ENCODE measurements around the gene LCN10. TPM values are rescaled to one million over a fixed set of nuclear protein-coding genes. Genes with fewer than 3 reads are reported as not detected.

Gene LCN10
- total and polyA plus RNA-seq, 2 of the 13 experiments (the other 11 are each of a cell fraction or from before 2014, with no cell fraction given) = 0.53 to 0.61 TPM

- TF ChIP-seq SRSF4 (IDR thresholded peaks at IDR 0.05; ENCODE audit: low read depth, low read length, poor library complexity, severe bottlenecking) (no peak), EED (CRISPR knock-in tag; IDR thresholded peaks at IDR 0.05) (peak; percentile 73; the same call in 1 of the 2 replicates), BRD4 (CRISPR knock-in tag; IDR thresholded peaks at IDR 0.05) (no peak; the same call in 1 of the 2 replicates), ZSCAN30 (CRISPR knock-in tag; IDR thresholded peaks at IDR 0.05) (no peak; the same call in 1 of the 2 replicates), HNRNPUL1 (IDR thresholded peaks at IDR 0.05; ENCODE audit: low read depth, low read length) (peak; percentile 72; the same call in 1 of the 2 replicates), FIP1L1 (IDR thresholded peaks at IDR 0.05; ENCODE audit: borderline replicate concordance, insufficient read depth, low read depth, low read length) (no peak), ZNF264 (CRISPR knock-in tag; IDR thresholded peaks at IDR 0.05) (peak; percentile 29; the same call in 1 of the 2 replicates), ZNF83 (CRISPR knock-in tag; IDR thresholded peaks at IDR 0.05; ENCODE audit: borderline replicate concordance) (peak; percentile 80; the same call in 1 of the 2 replicates), GZF1 (CRISPR knock-in tag; IDR thresholded peaks at IDR 0.05) (no peak), KLF12 (CRISPR knock-in tag; IDR thresholded peaks at IDR 0.05; ENCODE audit: borderline replicate concordance) (peak; percentile 100), PITX1 (CRISPR knock-in tag; IDR thresholded peaks at IDR 0.05) (peak; percentile 26), FOXO1 (CRISPR knock-in tag; IDR thresholded peaks at IDR 0.05) (peak; percentile 51), ZNF124 (CRISPR knock-in tag; IDR thresholded peaks at IDR 0.05) (no peak; the same call in 1 of the 2 replicates), PAX8 (CRISPR knock-in tag; IDR thresholded peaks at IDR 0.05; ENCODE audit: borderline replicate concordance) (0 out of 2 replicates have a peak, but pooled peaks have one; percentile 23), YY1 (IDR thresholded peaks at IDR 0.05; ENCODE audit: insufficient read depth, insufficient replicate concordance, low read depth, low read length) (peak; percentile 89), FOSL1 (CRISPR knock-in tag; IDR thresholded peaks at IDR 0.05; ENCODE audit: borderline replicate concordance) (0 out of 2 replicates have a peak, but pooled peaks have one; percentile 33), NFKB2 (CRISPR knock-in tag; IDR thresholded peaks at IDR 0.05; ENCODE audit: borderline replicate concordance) (peak; percentile 66), ZNF431 (CRISPR knock-in tag; IDR thresholded peaks at IDR 0.05; ENCODE audit: borderline replicate concordance, low read depth) (no peak)
- TF ChIP-seq, protein P1, sequence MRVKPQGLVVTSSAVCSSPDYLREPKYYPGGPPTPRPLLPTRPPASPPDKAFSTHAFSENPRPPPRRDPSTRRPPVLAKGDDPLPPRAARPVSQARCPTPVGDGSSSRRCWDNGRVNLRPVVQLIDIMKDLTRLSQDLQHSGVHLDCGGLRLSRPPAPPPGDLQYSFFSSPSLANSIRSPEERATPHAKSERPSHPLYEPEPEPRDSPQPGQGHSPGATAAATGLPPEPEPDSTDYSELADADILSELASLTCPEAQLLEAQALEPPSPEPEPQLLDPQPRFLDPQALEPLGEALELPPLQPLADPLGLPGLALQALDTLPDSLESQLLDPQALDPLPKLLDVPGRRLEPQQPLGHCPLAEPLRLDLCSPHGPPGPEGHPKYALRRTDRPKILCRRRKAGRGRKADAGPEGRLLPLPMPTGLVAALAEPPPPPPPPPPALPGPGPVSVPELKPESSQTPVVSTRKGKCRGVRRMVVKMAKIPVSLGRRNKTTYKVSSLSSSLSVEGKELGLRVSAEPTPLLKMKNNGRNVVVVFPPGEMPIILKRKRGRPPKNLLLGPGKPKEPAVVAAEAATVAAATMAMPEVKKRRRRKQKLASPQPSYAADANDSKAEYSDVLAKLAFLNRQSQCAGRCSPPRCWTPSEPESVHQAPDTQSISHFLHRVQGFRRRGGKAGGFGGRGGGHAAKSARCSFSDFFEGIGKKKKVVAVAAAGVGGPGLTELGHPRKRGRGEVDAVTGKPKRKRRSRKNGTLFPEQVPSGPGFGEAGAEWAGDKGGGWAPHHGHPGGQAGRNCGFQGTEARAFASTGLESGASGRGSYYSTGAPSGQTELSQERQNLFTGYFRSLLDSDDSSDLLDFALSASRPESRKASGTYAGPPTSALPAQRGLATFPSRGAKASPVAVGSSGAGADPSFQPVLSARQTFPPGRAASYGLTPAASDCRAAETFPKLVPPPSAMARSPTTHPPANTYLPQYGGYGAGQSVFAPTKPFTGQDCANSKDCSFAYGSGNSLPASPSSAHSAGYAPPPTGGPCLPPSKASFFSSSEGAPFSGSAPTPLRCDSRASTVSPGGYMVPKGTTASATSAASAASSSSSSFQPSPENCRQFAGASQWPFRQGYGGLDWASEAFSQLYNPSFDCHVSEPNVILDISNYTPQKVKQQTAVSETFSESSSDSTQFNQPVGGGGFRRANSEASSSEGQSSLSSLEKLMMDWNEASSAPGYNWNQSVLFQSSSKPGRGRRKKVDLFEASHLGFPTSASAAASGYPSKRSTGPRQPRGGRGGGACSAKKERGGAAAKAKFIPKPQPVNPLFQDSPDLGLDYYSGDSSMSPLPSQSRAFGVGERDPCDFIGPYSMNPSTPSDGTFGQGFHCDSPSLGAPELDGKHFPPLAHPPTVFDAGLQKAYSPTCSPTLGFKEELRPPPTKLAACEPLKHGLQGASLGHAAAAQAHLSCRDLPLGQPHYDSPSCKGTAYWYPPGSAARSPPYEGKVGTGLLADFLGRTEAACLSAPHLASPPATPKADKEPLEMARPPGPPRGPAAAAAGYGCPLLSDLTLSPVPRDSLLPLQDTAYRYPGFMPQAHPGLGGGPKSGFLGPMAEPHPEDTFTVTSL (CRISPR knock-in tag; IDR thresholded peaks at IDR 0.05; ENCODE audit: borderline replicate concordance) = peak; percentile 42; the same call in 1 of the 2 replicates
- TF ChIP-seq, protein P2, sequence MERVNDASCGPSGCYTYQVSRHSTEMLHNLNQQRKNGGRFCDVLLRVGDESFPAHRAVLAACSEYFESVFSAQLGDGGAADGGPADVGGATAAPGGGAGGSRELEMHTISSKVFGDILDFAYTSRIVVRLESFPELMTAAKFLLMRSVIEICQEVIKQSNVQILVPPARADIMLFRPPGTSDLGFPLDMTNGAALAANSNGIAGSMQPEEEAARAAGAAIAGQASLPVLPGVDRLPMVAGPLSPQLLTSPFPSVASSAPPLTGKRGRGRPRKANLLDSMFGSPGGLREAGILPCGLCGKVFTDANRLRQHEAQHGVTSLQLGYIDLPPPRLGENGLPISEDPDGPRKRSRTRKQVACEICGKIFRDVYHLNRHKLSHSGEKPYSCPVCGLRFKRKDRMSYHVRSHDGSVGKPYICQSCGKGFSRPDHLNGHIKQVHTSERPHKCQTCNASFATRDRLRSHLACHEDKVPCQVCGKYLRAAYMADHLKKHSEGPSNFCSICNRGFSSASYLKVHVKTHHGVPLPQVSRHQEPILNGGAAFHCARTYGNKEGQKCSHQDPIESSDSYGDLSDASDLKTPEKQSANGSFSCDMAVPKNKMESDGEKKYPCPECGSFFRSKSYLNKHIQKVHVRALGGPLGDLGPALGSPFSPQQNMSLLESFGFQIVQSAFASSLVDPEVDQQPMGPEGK (CRISPR knock-in tag; IDR thresholded peaks at IDR 0.05) = peak; percentile 76
- TF ChIP-seq, protein P3, sequence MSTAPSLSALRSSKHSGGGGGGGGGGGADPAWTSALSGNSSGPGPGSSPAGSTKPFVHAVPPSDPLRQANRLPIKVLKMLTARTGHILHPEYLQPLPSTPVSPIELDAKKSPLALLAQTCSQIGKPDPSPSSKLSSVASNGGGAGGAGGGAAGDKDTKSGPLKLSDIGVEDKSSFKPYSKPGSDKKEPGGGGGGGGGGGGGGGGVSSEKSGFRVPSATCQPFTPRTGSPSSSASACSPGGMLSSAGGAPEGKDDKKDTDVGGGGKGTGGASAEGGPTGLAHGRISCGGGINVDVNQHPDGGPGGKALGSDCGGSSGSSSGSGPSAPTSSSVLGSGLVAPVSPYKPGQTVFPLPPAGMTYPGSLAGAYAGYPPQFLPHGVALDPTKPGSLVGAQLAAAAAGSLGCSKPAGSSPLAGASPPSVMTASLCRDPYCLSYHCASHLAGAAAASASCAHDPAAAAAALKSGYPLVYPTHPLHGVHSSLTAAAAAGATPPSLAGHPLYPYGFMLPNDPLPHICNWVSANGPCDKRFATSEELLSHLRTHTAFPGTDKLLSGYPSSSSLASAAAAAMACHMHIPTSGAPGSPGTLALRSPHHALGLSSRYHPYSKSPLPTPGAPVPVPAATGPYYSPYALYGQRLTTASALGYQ (CRISPR knock-in tag; IDR thresholded peaks at IDR 0.05) = peak; percentile 82
Measured at GRCh38 chr9:136728080-136728547, 14.6 kb downstream of the LCN10 start (continued).
